HEK293 (cell line): ENCODE measurements around the gene KLHDC4.

Experiments used
- CTCF ChIA-PET: fragments of 350-600 bp; formaldehyde crosslinking; extraction: SDS; loops from one replicate; lab custom pipeline; 2021; ENCODE audit warnings: antibody characterized with exemption; lab: Yijun Ruan, JAX
- POLR2A ChIA-PET: fragments of 300-600 bp; formaldehyde crosslinking; extraction: SDS; loops from one replicate; lab custom pipeline; 2020; ENCODE audit warnings: antibody characterized with exemption, inconsistent platforms; lab: Yijun Ruan, JAX
- H3K27ac ChIP-seq: fragments of 200-500 bp; sonication (Bioruptor generic); 2 replicates; pipeline ENCODE4 v1.5.1; 2014; ENCODE audit warnings: low read depth, low read length, control low read depth, inconsistent platforms; ENCODE audit errors: extremely low read depth
- H3K36me3 ChIP-seq, 2 experiments: fragments of 200-500 bp in 1 of 2; sonication (Bioruptor generic) in 1 of 2; 1 replicate in 1 of 2; 2 replicates in 1 of 2; pipeline ENCODE4 v1.5.1; 2014 to 2017; ENCODE audit warnings: inconsistent platforms in 2 of 2, low read length in 2 of 2; ENCODE audit not compliant: control insufficient read depth in 2 of 2, insufficient read depth in 1 of 2
- H3K4me1 ChIP-seq: fragments of 200-500 bp; sonication (Bioruptor generic); 2 replicates; pipeline ENCODE4 v1.5.1; 2014; ENCODE audit warnings: mild to moderate bottlenecking, low read length, inconsistent platforms; ENCODE audit not compliant: control insufficient read depth, insufficient read depth
- H3K4me3 ChIP-seq: 2 replicates; pipeline ENCODE4 v1.5.1; 2011; ENCODE audit warnings: low read depth, mild to moderate bottlenecking, control low read depth, low read length, moderate library complexity
- H3K9me3 ChIP-seq: fragments of 200-500 bp; sonication (Bioruptor generic); 2 replicates; pipeline ENCODE4 v1.5.1; 2014; ENCODE audit warnings: low read depth, low read length, inconsistent platforms; ENCODE audit not compliant: control insufficient read depth, insufficient read depth
- BCL11A ChIP-seq: fragments of 450-650 bp; formaldehyde crosslinking; IDR thresholded peaks from 2 replicates; pipeline ENCODE4 v1.5.1; 2016; ENCODE audit warnings: low read depth, missing biosample characterization, missing genetic modification characterization
- EGR2 ChIP-seq: fragments of 450-650 bp; formaldehyde crosslinking; IDR thresholded peaks from 2 replicates; pipeline ENCODE4 v1.5.1; 2016; ENCODE audit warnings: low read depth, missing biosample characterization, missing genetic modification characterization
- KLF17 ChIP-seq: fragments of 450-650 bp; formaldehyde crosslinking; IDR thresholded peaks from 2 replicates; pipeline ENCODE4 v1.5.1; 2016; ENCODE audit warnings: missing biosample characterization, missing genetic modification characterization
- PRDM4 ChIP-seq: fragments of 450-650 bp; formaldehyde crosslinking; IDR thresholded peaks from 2 replicates; pipeline ENCODE4 v1.5.1; 2017; ENCODE audit warnings: missing biosample characterization, missing genetic modification characterization
- RBAK ChIP-seq: fragments of 450-650 bp; formaldehyde crosslinking; IDR thresholded peaks from 2 replicates; pipeline ENCODE4 v1.5.1; 2016; ENCODE audit warnings: missing biosample characterization, missing genetic modification characterization
- YY1 ChIP-seq: fragments of 450-650 bp; formaldehyde crosslinking; IDR thresholded peaks from 2 replicates; pipeline ENCODE4 v1.5.1; 2018; ENCODE audit warnings: missing biosample characterization, missing genetic modification characterization
- ZBTB10 ChIP-seq: fragments of 450-650 bp; formaldehyde crosslinking; IDR thresholded peaks from 2 replicates; pipeline ENCODE4 v1.5.1; 2016; ENCODE audit warnings: missing biosample characterization, missing genetic modification characterization
- ZFP69B ChIP-seq: fragments of 450-650 bp; formaldehyde crosslinking; IDR thresholded peaks from 2 replicates; pipeline ENCODE4 v1.5.1; 2016; ENCODE audit warnings: missing biosample characterization, missing genetic modification characterization
- ZNF19 ChIP-seq: fragments of 450-650 bp; formaldehyde crosslinking; IDR thresholded peaks from 2 replicates; pipeline ENCODE4; 2016; ENCODE audit warnings: missing biosample characterization, missing genetic modification characterization, low read depth
- ZNF24 ChIP-seq: fragments of 450-650 bp; formaldehyde crosslinking; IDR thresholded peaks from 2 replicates; pipeline ENCODE4 v1.5.1; 2016; ENCODE audit warnings: missing biosample characterization, missing genetic modification characterization
- ZNF274 ChIP-seq, 2 experiments: fragments of 200-500 bp in 1 of 2; fragments of 450-650 bp in 1 of 2; sonication (Bioruptor generic) in 1 of 2; formaldehyde crosslinking in 1 of 2; IDR thresholded peaks; 2 replicates each; pipeline versions ENCODE4 v1.5.1 to v1.6.1; 2014 to 2016; ENCODE audit warnings: borderline replicate concordance in 1 of 2, inconsistent platforms in 1 of 2, low read length in 1 of 2, missing biosample characterization in 1 of 2, missing genetic modification characterization in 1 of 2
- ZNF292 ChIP-seq: fragments of 450-650 bp; formaldehyde crosslinking; IDR thresholded peaks from 2 replicates; pipeline ENCODE4 v1.5.1; 2016; ENCODE audit warnings: low read depth, missing biosample characterization, missing genetic modification characterization, borderline replicate concordance
- ZNF350 ChIP-seq: fragments of 450-650 bp; formaldehyde crosslinking; IDR thresholded peaks from 2 replicates; pipeline ENCODE4 v1.5.0; 2017; ENCODE audit warnings: missing biosample characterization, mild to moderate bottlenecking, missing genetic modification characterization
- ZNF398 ChIP-seq: fragments of 450-650 bp; formaldehyde crosslinking; IDR thresholded peaks from 2 replicates; pipeline ENCODE4 v1.5.1; 2017; ENCODE audit warnings: missing biosample characterization, missing genetic modification characterization
- ZNF571 ChIP-seq: fragments of 450-650 bp; formaldehyde crosslinking; IDR thresholded peaks from 2 replicates; pipeline ENCODE4 v1.5.0; 2017; ENCODE audit warnings: missing biosample characterization, missing genetic modification characterization
- ZNF623 ChIP-seq: fragments of 450-650 bp; formaldehyde crosslinking; IDR thresholded peaks from 2 replicates; pipeline ENCODE4 v1.5.1; 2016; ENCODE audit warnings: missing biosample characterization, missing genetic modification characterization
- ZNF629 ChIP-seq: fragments of 450-650 bp; formaldehyde crosslinking; IDR thresholded peaks from 2 replicates; pipeline ENCODE4 v1.5.1; 2017; ENCODE audit warnings: missing biosample characterization, missing genetic modification characterization
- ZSCAN18 ChIP-seq: fragments of 450-650 bp; formaldehyde crosslinking; IDR thresholded peaks from 2 replicates; pipeline ENCODE4 v1.5.1; 2016; ENCODE audit warnings: missing biosample characterization, missing genetic modification characterization
- ZSCAN4 ChIP-seq: fragments of 450-650 bp; formaldehyde crosslinking; IDR thresholded peaks from 2 replicates; pipeline ENCODE4 v1.5.1; 2017; ENCODE audit warnings: missing biosample characterization, missing genetic modification characterization

The KLHDC4 gene

GRCh38 chr16:87667443-87667842 lies 98.3 kb downstream of the KLHDC4 start:
- H3K36me3 ChIP-seq = no peaks in the 10 kb centered on the region
- H3K9me3 ChIP-seq = no peaks in the 10 kb centered on the region
- CTCF ChIA-PET = interaction anchor here (0.6 to 0.8 kb wide), 4 partner anchors 11 to 378 kb away, joined by 3 read pairs; no protein-coding TSS in a partner anchor
- no peak overlapping the region for H3K27ac ChIP-seq
- no peaks in the 10 kb centered on the region for H3K4me1 ChIP-seq
- TF ChIP-seq KLF17 (tag by site-specific recombination) = no peak
- TF ChIP-seq RBAK (tag by site-specific recombination) = no peak
- TF ChIP-seq EGR2 (tag by site-specific recombination) = no peak
- no peak for TF ChIP-seq ZSCAN18 (tag by site-specific recombination)
- no peak for TF ChIP-seq ZNF19 (tag by site-specific recombination)
- TF ChIP-seq YY1 (tag by site-specific recombination) = no peak
- no peak for TF ChIP-seq ZFP69B (tag by site-specific recombination)
- no peak for TF ChIP-seq ZNF623
- POLR2A ChIA-PET = no interaction called here
- no peak overlapping the region for H3K4me3 ChIP-seq

- no peaks in the 10 kb centered on the region for H3K4me1 ChIP-seq
- ChIA-PET POLR2A (no interaction called here), CTCF (interaction anchor here (0.6 to 0.8 kb wide), 2 partner anchors 10 to 30 kb away, joined by 3 read pairs; no protein-coding TSS in a partner anchor)
- H3K9me3 ChIP-seq = no peaks in the 10 kb centered on the region
- no peak overlapping the region for H3K27ac ChIP-seq
- no peak for TF ChIP-seq ZBTB10 (tag by site-specific recombination)
- no peak for TF ChIP-seq BCL11A
- no peak for TF ChIP-seq ZNF571 (tag by site-specific recombination)
- TF ChIP-seq ZNF398 = no peak
- no peak for TF ChIP-seq ZNF24 (tag by site-specific recombination)
- no peak for TF ChIP-seq ZNF629 (tag by site-specific recombination)
- no peak for TF ChIP-seq ZNF274 (IDR thresholded peaks at IDR 0.05; ENCODE audit: low read length)
- no peak for TF ChIP-seq ZNF274 (tag by site-specific recombination; IDR thresholded peaks at IDR 0.05; ENCODE audit: borderline replicate concordance)
- TF ChIP-seq PRDM4 (tag by site-specific recombination) = no peak
- no peak for TF ChIP-seq ZSCAN4 (tag by site-specific recombination)
- no peak for TF ChIP-seq EGR2 (tag by site-specific recombination)
- no peak for TF ChIP-seq ZNF350 (tag by site-specific recombination)
- TF ChIP-seq ZNF292 = no peak
- no peaks in the 10 kb centered on the region for H3K36me3 ChIP-seq
- H3K4me3 ChIP-seq = no peak overlapping the region
Measured at GRCh38 chr16:87666919-87667318, 98.9 kb downstream of the KLHDC4 start.
